ENCODE data around the gene COQ8A.

DNA sequence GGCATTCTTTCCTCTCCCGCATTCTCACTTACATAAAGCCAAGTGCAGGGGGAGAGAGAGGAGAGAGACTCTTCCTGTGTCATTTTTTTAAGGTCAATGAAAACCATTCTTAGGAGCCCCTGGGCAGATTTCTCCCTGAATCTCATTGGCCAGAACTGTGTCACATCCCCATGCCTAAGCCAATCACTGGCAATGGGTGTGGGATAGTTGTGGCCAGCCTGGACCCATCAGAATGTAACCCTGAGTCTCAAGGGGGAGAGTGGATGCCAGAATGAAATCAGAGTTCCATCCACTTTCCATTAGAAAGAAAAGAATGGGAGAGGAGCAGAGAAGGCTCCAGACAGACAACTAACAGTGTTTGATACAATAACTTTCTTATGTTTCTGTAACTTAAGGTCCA is 31.2 kb upstream of the COQ8A start:
- TF ChIP-seq POLR2AphosphoS5 (IDR thresholded peaks at IDR 0.05; ENCODE audit: low read depth), result no peak
- TF ChIP-seq, protein P1, sequence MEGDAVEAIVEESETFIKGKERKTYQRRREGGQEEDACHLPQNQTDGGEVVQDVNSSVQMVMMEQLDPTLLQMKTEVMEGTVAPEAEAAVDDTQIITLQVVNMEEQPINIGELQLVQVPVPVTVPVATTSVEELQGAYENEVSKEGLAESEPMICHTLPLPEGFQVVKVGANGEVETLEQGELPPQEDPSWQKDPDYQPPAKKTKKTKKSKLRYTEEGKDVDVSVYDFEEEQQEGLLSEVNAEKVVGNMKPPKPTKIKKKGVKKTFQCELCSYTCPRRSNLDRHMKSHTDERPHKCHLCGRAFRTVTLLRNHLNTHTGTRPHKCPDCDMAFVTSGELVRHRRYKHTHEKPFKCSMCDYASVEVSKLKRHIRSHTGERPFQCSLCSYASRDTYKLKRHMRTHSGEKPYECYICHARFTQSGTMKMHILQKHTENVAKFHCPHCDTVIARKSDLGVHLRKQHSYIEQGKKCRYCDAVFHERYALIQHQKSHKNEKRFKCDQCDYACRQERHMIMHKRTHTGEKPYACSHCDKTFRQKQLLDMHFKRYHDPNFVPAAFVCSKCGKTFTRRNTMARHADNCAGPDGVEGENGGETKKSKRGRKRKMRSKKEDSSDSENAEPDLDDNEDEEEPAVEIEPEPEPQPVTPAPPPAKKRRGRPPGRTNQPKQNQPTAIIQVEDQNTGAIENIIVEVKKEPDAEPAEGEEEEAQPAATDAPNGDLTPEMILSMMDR (IDR thresholded peaks at IDR 0.05; ENCODE audit: insufficient read depth, low read length), result no peak
- TF ChIP-seq, protein P2, sequence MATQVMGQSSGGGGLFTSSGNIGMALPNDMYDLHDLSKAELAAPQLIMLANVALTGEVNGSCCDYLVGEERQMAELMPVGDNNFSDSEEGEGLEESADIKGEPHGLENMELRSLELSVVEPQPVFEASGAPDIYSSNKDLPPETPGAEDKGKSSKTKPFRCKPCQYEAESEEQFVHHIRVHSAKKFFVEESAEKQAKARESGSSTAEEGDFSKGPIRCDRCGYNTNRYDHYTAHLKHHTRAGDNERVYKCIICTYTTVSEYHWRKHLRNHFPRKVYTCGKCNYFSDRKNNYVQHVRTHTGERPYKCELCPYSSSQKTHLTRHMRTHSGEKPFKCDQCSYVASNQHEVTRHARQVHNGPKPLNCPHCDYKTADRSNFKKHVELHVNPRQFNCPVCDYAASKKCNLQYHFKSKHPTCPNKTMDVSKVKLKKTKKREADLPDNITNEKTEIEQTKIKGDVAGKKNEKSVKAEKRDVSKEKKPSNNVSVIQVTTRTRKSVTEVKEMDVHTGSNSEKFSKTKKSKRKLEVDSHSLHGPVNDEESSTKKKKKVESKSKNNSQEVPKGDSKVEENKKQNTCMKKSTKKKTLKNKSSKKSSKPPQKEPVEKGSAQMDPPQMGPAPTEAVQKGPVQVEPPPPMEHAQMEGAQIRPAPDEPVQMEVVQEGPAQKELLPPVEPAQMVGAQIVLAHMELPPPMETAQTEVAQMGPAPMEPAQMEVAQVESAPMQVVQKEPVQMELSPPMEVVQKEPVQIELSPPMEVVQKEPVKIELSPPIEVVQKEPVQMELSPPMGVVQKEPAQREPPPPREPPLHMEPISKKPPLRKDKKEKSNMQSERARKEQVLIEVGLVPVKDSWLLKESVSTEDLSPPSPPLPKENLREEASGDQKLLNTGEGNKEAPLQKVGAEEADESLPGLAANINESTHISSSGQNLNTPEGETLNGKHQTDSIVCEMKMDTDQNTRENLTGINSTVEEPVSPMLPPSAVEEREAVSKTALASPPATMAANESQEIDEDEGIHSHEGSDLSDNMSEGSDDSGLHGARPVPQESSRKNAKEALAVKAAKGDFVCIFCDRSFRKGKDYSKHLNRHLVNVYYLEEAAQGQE (IDR thresholded peaks at IDR 0.05; ENCODE audit: insufficient replicate concordance, low read depth), result no peak
